ENCODE measurements around the gene PTPRU. TPM values are rescaled to one million over a fixed set of nuclear protein-coding genes. Genes with fewer than 3 reads are reported as not detected.
A peak's percentile ranks its signal among the peaks of the same experiment; 100 is the strongest.
"Not testable (repeated sequence)": the region's sequence is repeated elsewhere in the genome, so short reads cannot be mapped to it uniquely, and the experiment has no call there.

PTPRU gene
- total RNA-seq, 1 donor from 2014 or later: 83.9 TPM

- ATAC-seq: no peak
- no peak for DNase-seq (ENCODE audit: low spot score)
- intact Hi-C loops (cut with DNase I): no loop called here
Observed at GRCh38 chr1:29213055-29213454, 23.3 kb upstream of the PTPRU start.

DNA sequence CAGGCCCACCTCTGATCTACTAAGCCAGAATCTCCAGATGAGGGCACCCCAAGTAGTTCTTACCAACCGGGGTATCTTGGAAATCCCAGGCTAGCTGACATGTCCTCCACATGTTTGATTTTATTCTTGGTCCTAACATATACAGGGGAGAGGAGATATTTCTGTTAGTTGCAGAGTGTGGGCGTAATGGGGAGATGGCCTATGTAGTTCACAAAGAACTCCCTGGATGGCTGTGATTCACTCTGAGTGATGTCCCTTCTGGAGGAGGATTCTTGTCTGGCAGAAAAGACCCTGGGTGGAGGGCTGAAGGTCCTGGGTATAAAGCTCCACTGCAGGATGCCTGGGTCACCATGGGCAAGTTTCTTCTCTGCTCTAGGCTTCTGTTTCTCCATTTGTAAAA, 18.7 kb upstream of the PTPRU start:
- intact Hi-C loops (cut with DNase I): no loop called here
- DNase-seq (ENCODE audit: low spot score) (no peak), ATAC-seq (no peak)

DNA sequence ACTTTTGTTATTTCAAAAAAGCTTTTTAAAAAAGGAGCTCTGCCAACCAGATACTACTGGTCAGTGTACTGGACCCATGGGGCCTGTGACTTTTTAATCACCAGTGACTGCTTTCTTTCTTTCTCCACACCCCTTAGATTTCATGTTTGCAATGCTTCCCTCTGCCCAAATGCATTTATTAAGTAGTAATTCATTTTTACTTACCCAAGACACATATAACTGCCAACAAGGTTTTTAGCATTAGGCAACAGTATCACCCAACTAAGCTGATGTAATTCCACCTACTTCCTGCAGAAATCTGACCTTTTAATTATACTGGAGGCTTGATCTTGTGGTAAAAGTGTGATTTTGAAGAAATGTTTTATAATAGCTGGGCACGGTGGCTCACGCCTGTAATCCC, 18.1 kb upstream of the PTPRU start:
- no peak for DNase-seq (ENCODE audit: low spot score)
- no peak for ATAC-seq
- intact Hi-C loops (cut with DNase I): no loop called here

DNA sequence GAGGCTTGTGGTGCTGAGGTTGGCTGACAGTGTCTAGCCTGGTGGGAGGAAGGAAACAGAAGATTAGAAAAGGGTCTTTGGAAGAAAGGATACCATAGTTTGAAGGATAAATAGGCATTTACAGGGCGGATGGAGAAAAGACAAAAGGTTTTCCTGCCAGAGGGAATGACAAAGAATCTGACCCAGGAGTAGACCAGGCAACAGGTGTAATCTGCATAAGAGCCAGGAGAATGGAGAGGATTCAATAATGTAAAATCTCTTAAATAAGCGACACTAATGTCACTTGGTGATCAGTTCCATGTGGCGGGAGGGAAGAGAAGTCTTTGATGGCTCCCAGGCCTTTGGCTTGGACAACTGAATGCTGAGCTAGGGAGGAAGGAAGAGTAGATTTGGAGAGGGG, 15.0 kb upstream of the PTPRU start:
- DNase-seq (ENCODE audit: low spot score) (no peak), ATAC-seq (no peak)
- intact Hi-C loops (cut with DNase I): no loop called here

DNA sequence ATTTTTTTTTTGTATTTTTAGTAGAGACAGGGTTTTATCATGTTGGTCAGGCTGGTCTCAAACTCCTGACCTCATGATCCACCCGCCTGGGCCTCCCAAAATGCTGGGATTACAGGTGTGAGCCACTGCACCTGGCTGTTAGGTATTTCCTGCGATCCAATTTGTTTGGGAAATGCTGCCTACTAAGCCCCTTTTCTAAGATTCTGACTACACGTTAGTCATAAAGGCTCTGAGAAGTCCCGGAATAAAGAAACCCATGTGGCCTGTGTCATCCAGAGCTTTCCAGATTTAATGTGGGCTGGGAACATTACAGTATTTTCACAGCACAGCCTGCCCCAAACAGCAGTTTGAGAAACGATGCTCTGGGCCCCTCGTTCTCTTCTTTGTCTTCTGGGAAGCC, 14.1 kb upstream of the PTPRU start:
- ATAC-seq; intact Hi-C loops (cut with DNase I); DNase-seq (ENCODE audit: low spot score): not testable (repeated sequence)

- ATAC-seq (no peak), DNase-seq (ENCODE audit: low spot score) (no peak)
- intact Hi-C loops (cut with DNase I): no loop called here
Observed at GRCh38 chr1:29222686-29223085, 13.6 kb upstream of the PTPRU start.

DNA sequence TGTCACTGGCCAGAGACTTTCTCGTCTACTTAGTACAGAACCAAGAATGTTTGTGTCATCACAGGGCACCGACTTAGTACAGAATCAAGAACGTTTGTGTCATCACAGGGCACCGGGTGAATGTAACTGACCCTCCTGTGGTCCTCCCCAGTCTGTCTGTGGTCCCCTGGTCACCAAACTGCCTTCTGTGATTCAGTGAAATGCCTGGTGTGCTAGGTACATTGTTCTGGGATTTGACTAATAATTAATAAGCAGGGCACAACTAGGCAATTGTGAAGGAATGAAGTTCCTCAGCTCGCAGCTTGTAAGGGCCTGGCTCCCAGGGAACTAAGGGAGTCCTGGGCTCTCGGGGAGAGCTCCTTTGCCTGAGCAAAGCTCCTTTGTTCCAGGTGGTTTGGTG, 12.8 kb upstream of the PTPRU start:
- DNase-seq (ENCODE audit: low spot score): no peak
- intact Hi-C loops (cut with DNase I): no loop called here
- ATAC-seq: no peak

DNA sequence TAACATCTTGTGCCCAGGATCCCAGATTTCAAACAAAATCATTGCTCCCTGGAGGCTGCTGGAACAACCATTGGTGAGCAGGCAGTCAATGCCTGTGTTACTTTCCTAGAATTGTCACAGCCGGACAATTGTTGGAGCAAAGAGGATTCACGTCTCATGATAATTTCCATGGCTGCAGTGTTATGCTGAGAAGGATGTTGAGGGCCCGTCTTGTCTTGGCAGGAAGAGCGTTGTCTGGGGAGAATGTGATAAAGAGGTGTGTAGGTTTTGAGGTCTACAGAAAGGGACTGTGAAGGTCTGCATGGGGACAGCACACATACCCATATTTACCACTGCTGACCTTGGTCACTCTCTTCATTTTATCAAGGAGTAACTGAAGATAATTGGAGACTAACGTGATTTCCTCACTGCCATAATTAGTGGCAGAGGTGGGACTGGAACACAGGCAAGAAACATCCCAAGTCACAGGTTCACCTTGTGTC, 11.9 kb upstream of the PTPRU start:
- intact Hi-C loops (cut with DNase I): no loop called here
- no peak for ATAC-seq
- DNase-seq (ENCODE audit: low spot score): no peak

DNA sequence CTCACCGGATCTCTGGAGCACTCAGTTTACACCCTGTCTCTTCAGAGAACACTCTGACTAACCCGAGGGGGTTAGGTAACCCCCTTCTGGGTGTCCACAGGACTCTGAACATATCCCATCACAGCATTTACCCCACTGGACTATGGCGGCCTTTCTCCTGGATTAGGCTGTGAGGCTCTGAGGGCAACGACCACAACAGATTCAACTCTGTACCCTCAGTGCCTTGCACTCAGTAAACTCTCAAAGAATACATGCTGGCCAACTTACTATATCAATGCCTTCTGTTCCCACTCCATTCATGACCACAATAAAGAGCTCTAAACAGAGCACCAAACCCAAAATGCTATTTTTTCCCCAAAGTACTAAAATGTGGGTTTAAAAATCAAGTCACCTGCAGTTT, 11.0 kb upstream of the PTPRU start:
- intact Hi-C loops (cut with DNase I): loop anchor here (5.0 kb wide), 1 partner anchor 1492 kb away; no protein-coding TSS in a partner anchor
- ATAC-seq: no peak
- no peak for DNase-seq (ENCODE audit: low spot score)

DNA sequence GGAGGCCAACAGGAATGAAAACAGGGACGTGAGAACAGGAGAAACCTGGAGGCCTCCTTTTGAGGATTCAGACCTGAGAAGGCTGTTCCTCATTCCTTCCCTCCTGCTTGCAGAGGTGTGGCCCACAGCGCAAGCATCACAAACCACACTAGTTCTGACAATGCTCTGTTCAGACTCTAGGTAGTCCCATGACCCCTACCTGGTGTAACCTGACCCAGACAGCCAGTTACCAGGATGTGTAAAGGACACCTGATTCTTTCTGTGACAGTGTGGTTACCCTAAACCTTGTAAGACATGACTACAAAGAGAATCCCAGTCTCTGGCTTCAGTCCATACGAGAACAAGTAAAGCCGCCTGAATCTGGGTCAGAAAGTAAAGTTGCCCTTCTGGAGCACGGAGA, 8.8 kb upstream of the PTPRU start:
- no peak for ATAC-seq
- intact Hi-C loops (cut with DNase I): loop anchor here (5.0 kb wide), 1 partner anchor 1490 kb away; no protein-coding TSS in a partner anchor

GRCh38 chr1:29230204-29230552, 6.1 kb upstream of the PTPRU start:
- no peak for ATAC-seq
- no peak for DNase-seq (ENCODE audit: low spot score)
- intact Hi-C loops (cut with DNase I): loop anchor here (10.0 kb wide), 1 partner anchor 1155 kb away; no protein-coding TSS in a partner anchor

More for the DNA sequence above, 8.8 kb upstream of the PTPRU start:
- no peak for DNase-seq (ENCODE audit: low spot score)

DNA sequence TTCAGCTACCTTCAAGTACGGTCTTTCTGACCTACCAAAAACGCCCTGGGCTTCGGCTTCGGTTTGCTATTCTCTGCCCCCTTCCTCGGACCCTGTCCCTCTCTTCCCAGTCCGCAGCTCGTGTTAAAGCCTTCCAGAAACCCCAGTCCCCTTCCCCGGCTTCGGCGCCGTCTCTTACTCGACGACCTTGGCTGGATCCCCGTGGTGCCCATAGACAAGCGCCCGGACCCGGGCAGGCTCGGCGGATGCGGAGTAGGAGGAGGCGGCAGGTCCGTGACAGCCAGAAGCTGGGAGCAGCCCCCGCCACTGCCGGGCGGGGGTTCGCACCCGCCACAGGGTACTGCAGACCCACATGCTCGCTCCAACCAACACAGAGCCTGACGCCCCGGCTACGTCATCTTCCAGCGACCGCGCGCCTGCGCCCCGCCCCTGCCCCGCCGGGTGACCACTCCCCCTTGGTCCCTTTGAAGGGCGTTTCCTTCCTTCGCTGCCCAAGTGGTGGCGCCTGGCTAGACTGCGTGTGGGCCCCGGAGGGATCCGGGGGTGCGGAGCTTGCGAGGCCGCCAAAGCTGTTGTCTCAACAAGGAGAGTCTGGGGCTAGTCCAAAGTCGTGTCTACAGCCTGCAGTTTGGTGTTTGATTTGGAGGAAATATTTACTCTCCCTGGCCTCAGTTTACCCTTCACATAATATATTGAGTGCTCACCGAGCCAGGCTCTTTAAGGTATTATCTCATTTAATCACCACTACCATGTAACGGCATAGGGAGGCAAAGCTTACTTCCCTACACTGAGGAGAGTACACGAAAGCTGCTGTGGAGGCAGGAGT, 5.6 kb upstream of the PTPRU start, which contains the start of gene MECR:
MECR (minus strand) TSS at position 382 of the 826 bp plus-strand sequence; CDS start at position 354, 28 bp downstream.
- intact Hi-C loops (cut with DNase I): loop anchor here (10.0 kb wide), 1 partner anchor 1154 kb away; no protein-coding TSS in a partner anchor
- DNase-seq (ENCODE audit: low spot score): peak; percentile 96
- ATAC-seq: peak; percentile 99

GRCh38 chr1:29232387-29232786, 3.9 kb upstream of the PTPRU start:
- ATAC-seq (no peak), DNase-seq (ENCODE audit: low spot score) (no peak)
- intact Hi-C loops (cut with DNase I): loop anchor here (10.0 kb wide), 1 partner anchor 1152 kb away; no protein-coding TSS in a partner anchor

GRCh38 chr1:29233693-29234092, 2.6 kb upstream of the PTPRU start:
- ATAC-seq: no peak
- DNase-seq (ENCODE audit: low spot score): no peak
- intact Hi-C loops (cut with DNase I): loop anchor here (10.0 kb wide), 1 partner anchor 1151 kb away; no protein-coding TSS in a partner anchor

GRCh38 chr1:29234471-29234870, 1.9 kb upstream of the PTPRU start:
- ATAC-seq: no peak
- intact Hi-C loops (cut with DNase I): loop anchor here (10.0 kb wide), 1 partner anchor 1150 kb away; no protein-coding TSS in a partner anchor
- DNase-seq (ENCODE audit: low spot score): no peak

- intact Hi-C loops (cut with DNase I): loop anchor here (5.0 to 10.0 kb wide), 2 partner anchors 1150 to 1472 kb away; no protein-coding TSS in a partner anchor
- not testable (repeated sequence) for ATAC-seq; DNase-seq (ENCODE audit: low spot score)
Observed at GRCh38 chr1:29234881-29235280, 1.4 kb upstream of the PTPRU start.

DNA sequence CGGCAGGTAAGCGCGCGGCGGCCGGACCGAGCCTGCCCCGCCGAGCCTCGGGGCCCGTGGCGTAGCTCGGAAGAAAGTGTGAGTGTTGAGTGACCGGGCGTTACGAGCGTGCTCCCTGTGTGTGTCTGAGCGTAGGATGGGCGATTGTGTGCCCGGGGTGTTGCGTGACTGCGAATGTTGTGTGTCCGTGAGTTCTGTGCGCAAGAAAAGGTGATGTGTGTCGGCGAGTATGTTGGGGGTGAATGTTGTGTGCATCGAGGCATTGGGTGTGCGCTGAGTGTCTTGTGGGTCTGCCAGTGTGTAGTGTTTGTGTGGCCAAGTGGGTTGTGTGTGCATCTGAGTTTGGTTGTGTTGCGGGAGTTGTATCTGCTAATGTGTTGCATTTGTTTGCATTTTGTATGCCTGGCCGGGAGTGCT, 398 bp downstream of the PTPRU start:
- ATAC-seq (peak; percentile 9), DNase-seq (ENCODE audit: low spot score) (no peak)
- intact Hi-C loops (cut with DNase I): loop anchor here (5.0 to 10.0 kb wide), 2 partner anchors 1148 to 1471 kb away; no protein-coding TSS in a partner anchor

- peak; percentile 71 for DNase-seq (ENCODE audit: low spot score)
- intact Hi-C loops (cut with DNase I): loop anchor here (5.0 to 10.0 kb wide), 2 partner anchors 1148 to 1470 kb away; no protein-coding TSS in a partner anchor
- ATAC-seq: peak; percentile 70
Observed at GRCh38 chr1:29237129-29237821, 953 bp downstream of the PTPRU start.

DNA sequence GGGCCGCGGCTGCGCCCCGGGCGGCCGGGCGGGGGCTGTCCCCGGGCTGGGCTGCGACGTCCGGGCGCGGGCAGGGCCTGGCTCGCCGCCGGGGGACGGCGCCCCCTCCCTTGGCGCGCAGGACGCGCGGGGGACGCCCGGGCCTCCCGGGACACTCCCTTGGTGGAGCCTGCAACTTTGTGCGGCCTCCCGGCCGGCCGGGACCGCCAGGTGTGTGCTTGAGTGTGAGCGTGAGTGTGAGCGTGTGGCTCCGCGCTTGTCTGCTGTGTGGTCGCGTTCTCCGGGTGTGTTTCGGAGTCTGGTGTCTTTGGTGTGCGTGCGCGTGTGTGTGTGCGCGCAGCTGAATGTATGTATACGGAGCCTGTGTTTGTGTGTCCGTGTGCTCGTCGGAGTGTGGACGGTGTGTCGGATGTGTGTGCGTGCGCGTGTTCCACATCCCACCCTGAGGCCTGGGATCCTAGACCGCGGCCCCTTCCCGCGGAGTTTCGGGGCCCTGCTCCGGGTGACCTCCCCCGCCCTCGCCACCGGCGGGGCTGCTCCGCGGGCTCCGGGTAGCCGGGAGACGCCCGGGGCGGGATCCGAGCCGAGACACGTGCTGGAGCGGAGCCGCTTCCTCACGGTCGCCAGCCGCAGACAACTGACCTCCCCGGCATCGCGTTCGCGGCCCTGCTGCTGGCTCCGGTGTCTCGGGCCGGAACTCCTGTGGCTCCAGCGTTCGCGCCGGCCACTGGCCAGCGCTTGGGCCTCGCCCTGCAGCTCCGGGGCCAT, 1.7 kb downstream of the PTPRU start:
- DNase-seq (ENCODE audit: low spot score) (peak; percentile 77), ATAC-seq (peak; percentile 58)
- intact Hi-C loops (cut with DNase I): loop anchor here (5.0 to 10.0 kb wide), 2 partner anchors 1147 to 1469 kb away; no protein-coding TSS in a partner anchor

Data from sciatic nerve (tissue), 2 donors.